Fibroblast of lung (primary cell): ENCODE results near the gene RAET1E.
"Not testable (repeated sequence)": the region's sequence is repeated elsewhere in the genome, so short reads cannot be mapped to it uniquely, and the experiment has no call there.

Experiments used
- CTCF ChIP-seq, 2 donors: IDR thresholded peaks in 1 of 2; conservative IDR thresholded peaks in 1 of 2; 1 replicate in 1 of 2; 2 replicates in 1 of 2; pipeline ENCODE4 v1.5.1; 2011 to 2012; ENCODE audit warnings: low read length in 2 of 2, control low read depth in 1 of 2, inconsistent platforms in 1 of 2, low read depth in 1 of 2, mild to moderate bottlenecking in 1 of 2
- EZH2 ChIP-seq: IDR thresholded peaks from 2 replicates; pipeline ENCODE4 v1.5.1; 2012; ENCODE audit warnings: low read length, control low read depth, mild to moderate bottlenecking; ENCODE audit errors: missing control alignments

GRCh38 chr6:149946631-149947030, 48.7 kb upstream of the RAET1E start:
- TF ChIP-seq CTCF (conservative IDR thresholded peaks at IDR 0.05 in 1 of 2, IDR thresholded peaks at IDR 0.05 in 1 of 2; ENCODE audit: low read depth in 1 of 2, low read length in 2 of 2); EZH2: not testable (repeated sequence)
